GM18511 (cell line): ENCODE results near the gene VSTM1.
A peak's percentile ranks its signal among the peaks of the same experiment; 100 is the strongest.
"Not testable (repeated sequence)": the region's sequence is repeated elsewhere in the genome, so short reads cannot be mapped to it uniquely, and the experiment has no call there.

Source experiments
- ATAC-seq: cut with Tn5 transposase; IDR thresholded peaks from one replicate; pipeline ENCODE4 v1.9.1; 2021; ENCODE audit warnings: mild to moderate bottlenecking, moderate library complexity; ENCODE audit not compliant: unreplicated experiment

Gene VSTM1, protein sequence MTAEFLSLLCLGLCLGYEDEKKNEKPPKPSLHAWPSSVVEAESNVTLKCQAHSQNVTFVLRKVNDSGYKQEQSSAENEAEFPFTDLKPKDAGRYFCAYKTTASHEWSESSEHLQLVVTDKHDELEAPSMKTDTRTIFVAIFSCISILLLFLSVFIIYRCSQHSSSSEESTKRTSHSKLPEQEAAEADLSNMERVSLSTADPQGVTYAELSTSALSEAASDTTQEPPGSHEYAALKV

DNA sequence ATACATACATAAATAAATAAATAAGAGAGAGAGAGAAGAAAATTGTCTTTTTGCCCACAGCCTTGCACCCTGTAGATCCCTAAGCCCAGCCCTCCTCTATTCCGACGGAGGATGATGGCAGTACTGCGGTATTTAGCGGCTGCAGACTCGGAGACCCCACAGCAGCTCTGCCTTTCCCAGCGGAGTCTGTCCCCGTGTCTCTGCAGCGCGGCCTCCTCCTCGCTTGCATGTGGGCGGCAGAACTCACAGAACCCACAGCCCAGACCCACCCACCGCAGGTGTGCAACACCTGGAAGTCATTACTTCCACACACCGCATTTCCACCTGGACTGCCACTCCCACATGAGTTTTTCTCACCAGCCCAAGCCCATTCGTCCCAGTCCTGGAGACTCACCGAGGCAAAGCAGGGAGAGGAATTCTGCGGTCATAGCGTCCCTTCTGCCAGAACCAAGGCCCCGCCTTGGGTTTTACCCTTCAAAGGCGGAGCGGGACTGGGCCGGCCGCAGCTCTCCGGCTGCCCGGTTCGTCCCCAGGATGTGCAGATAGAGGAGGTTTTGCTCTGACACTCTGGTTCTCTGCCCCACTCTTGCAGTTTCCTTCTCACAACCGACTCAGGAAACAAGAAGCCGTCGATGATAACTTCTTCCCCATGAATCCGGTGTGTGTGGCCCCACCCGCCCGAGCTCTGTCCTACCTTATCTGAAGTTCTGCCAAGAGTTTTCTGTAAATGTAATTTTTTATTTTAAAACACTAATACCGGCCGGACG lies at the start of gene VSTM1:
TSS of gene VSTM1 (minus strand) at position 548 of the 767 bp plus-strand sequence. CDS start at position 428, 120 bp downstream.
- no peak for ATAC-seq

DNA sequence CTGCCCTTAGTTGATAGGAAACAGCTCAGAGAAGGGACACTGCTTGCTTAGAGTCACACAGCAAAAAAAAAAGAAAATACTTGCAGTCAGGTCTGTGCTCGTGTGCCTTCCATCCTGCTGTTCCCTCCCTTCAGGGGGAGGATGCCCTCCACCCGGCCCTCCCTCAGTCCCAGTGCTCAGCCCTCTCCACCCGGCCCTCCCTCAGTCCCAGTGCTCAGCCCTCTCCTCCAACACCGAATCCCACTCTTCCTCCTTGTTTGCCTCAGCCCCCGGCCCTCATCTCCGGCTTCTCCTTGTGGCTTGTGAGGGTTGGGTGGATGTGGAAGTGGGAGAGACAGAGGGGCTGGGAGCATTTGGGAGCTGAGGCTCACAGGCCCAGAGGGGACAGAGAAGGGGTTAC lies 46.0 kb upstream of the VSTM1 start:
- no peak for ATAC-seq

- no peak for ATAC-seq
These were observed 44.8 kb upstream of the VSTM1 start for GRCh38 chr19:54108496-54108895.

GRCh38 chr19:54107876-54108490 lies 44.3 kb upstream of the VSTM1 start:
- ATAC-seq = no peak

- ATAC-seq = no peak
These were observed 43.0 kb upstream of the VSTM1 start for GRCh38 chr19:54106716-54107115.

GRCh38 chr19:54105796-54106195 lies 42.1 kb upstream of the VSTM1 start:
- no peak for ATAC-seq

DNA sequence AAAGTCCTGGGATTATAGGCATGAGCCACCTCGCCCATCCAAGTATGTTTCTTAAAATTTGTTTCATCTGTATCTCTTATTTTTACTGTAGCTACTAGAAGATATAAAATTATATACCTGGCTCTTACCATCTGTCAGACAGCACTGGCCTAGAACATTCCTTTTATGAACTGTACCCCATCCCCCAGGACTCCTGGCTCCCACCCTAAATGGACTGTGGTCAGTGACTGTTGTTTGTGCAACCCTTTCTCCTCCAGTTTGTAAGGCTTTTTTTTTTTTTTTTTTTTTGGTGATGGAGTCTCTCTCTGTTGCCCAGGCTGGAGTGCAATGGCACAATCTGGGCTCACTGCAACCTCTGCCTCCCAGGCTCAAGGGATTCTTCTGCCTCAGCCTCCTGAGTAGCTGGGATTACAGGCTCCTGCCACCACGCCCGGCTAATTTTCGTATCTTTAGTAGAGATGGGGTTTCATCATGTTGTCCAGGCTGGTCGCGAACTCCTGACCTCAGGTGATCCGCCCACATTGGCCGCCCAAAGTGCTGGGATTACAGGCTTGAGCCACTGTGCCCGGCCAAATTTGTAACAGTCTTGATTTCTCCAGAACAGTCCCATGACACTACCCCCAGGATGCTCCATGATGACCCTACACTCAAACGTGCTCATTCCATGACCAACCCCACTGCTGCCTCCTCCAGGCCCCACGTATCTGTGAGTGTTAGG lies 41.5 kb upstream of the VSTM1 start:
- ATAC-seq = no peak

- ATAC-seq = peak; percentile 95
These were observed 38.9 kb upstream of the VSTM1 start, which contains the start of gene NDUFA3 for GRCh38 chr19:54102421-54103169. Gene NDUFA3 (plus strand): TSS chr19:54102855. CDS start chr19:54102879, 24 bp downstream.

GRCh38 chr19:54100561-54100960 lies 36.9 kb upstream of the VSTM1 start, which contains the start of gene OSCAR:
Gene OSCAR (minus strand): TSS chr19:54100803. CDS start chr19:54100792, 11 bp downstream.
- no peak for ATAC-seq

DNA sequence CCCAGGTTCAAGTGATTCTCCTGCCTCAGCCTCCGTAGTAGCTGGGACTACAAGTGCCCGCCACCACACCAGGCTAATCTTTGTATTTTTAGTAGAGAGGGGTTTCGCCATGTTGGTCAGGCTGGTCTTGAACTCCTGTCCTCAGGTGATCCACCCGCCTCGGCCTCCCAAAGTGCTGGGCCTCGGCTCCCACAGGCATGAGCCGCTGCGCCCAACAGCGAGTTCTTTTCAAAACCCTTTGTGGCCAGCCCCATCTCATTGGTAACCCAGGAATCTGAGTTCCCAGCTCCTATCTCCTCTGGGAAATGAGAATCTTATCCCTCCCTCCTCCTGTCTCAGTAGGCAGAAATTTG lies 36.2 kb upstream of the VSTM1 start:
- not testable (repeated sequence) for ATAC-seq

GRCh38 chr19:54099190-54099902 lies 35.6 kb upstream of the VSTM1 start:
- no peak for ATAC-seq

DNA sequence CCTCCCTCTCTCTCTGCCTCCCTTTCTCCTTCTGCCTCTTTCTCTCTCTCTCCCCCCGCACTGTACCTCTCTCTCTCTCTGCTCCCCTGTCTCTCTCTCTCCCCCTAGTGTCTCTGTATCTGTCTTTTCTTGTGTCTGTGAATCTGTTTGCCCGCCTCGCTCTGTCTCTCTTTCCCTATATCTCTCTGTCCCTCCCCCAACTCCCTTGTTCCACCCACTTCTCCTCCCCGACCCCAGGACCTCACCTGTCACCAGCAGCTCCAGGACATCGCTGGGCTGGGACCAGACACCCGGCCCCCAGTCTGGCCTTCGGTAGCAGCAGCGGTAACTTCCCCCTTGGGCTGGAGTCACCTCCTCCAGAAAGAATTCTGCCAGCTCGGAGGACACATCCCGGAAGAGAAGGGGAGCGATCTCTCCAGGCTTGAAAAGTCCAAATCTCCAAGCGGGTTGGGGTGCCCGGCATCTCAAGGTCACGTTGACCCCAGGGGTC lies 33.0 kb upstream of the VSTM1 start:
- no peak for ATAC-seq

DNA sequence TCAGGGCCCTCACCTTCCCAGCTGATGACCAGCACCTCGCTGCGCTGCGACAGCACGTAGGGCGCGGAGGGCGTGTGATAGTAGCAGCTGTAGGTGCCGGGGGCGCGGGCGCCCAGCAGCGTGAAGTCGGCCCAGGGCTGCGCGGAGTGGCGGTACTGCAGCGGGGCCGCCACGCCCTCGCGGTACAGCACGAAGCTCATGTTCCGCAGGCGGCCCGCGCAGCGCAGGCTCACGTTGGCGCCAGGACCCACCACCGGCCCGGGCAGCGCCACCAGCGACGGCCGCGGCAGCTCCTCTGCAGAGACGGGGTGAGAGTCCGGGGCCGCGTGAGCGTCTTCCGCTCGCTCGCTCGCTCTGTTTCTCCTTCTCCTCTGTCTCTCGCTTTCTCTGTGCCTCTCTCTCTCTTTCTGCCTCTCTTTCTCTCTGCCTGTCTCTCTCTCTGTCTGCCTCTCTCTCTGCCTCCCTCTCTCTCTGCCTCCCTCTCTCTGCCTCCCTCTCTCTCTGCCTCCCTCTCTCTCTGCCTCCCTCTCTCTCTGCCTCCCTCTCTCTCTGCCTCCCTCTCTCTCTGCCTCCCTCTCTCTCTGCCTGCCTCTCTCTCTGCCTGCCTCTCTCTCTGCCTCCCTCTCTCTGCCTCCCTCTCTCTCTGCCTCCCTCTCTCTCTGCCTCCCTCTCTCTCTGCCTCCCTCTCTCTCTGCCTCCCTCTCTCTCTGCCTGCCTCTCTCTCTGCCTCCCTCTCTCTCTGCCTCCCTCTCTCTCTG lies 32.3 kb upstream of the VSTM1 start:
- ATAC-seq = not testable (repeated sequence)

DNA sequence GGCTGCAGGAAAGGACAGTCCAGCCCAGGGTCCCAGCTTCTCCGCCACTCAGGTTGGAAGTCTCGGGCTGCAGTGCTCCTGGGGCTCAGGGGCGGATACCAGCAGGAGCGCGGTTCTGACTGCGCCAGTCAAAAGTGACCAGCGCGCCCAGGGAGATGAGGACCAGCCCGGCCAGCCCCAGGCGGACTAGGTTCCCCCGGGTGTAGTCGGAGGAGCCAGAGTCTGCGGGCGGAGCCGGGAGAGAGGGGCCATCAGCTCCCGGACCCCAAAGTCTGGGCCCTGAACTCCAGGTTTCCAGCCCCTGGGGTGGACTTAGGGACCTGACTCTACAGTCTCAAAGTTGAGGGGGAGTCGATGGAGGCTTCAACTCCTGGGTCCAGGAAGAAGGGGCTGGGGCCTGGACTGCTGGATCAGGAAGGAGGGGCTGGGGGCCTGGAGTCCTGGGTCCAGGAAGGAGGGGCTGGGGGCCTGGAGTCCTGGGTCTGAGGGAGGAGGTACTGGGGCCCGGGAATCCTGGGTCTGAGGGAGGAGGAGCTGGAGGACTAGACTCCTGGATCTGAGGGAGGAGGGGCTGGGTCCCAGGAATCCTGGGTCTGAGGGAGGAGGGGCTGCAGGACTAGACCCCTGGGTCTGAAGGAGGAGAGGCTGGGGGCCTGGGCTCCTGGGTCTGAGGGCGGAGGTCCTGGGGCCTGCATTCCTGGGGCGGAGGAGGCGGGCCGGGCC lies 31.6 kb upstream of the VSTM1 start:
- no peak for ATAC-seq

DNA sequence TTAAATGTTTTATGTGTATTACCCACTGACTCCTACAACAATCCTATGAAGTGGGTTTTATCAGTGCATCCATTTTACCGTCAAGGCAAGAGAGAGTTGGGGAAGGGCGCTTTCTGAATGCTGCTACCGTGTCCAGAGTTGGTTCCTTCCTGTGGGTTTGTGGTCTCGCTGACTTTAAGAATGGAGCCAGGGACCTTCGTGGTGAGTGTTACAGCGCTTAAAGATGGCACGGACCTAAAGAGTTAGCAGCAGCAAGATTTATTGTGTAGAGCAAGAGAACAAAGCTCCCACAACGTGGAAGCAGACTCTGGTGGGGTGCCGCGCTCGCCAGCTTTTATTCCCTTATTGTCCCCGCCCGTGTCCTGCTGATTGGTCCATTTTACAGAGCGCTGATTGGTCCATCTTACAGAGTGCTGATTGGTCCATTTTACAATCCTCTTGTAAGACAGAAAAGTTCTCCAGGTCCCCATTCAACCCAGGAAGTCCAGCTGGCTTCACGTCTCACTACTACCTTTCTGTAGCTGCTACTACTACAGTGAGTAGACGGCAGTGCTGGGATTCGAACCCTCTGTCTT lies 30.8 kb upstream of the VSTM1 start:
- no peak for ATAC-seq

GRCh38 chr19:54084410-54084809 lies 20.7 kb upstream of the VSTM1 start:
- ATAC-seq = no peak

- ATAC-seq = no peak
These were observed 17.3 kb upstream of the VSTM1 start, which contains the start of gene TARM1 for GRCh38 chr19:54081032-54081431. Gene TARM1 (minus strand): TSS chr19:54081365. CDS start chr19:54081340, 25 bp downstream.

DNA sequence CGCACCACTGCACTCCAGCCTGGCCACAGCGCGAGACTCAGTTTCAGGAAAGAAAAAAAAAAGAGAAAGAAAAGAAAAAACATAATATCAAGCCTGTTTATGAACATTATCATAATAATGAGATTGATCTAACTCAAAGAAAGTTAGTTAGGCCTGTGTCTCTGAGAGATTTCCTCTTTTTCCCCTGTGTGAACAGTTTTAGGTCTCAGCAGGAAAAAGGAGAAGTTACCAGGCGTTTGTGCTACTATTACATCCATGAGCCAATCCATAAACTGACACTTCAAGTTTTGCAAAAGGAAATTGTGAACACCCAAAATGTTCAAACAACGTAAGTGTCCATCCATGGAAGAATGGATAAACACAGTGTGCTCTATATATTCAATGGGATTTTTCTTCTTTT lies 13.6 kb upstream of the VSTM1 start:
- ATAC-seq = no peak
